NCI-H446 (cell line): ENCODE measurements around the gene LDLRAD4.

Experiments
- DNase-seq, 2 experiments: peaks; one replicate each; lab custom pipeline; 2025; lab: John Stamatoyannopoulos, UW

The LDLRAD4 gene

GRCh38 chr18:13387855-13388548 is 169.4 kb downstream of the LDLRAD4 start:
- no peak for DNase-seq

GRCh38 chr18:13388586-13389490 is 170.3 kb downstream of the LDLRAD4 start:
- DNase-seq, result no peak

- no peak for DNase-seq
These were observed 171.1 kb downstream of the LDLRAD4 start for GRCh38 chr18:13389491-13390131.

- no peak for DNase-seq
These were observed 171.6 kb downstream of the LDLRAD4 start for GRCh38 chr18:13390196-13390595.

- DNase-seq, result no peak
These were observed 172.2 kb downstream of the LDLRAD4 start for GRCh38 chr18:13390711-13391110.

- DNase-seq, result no peak
These were observed 173.6 kb downstream of the LDLRAD4 start for GRCh38 chr18:13392029-13392750.

- DNase-seq, result no peak
These were observed 174.3 kb downstream of the LDLRAD4 start for GRCh38 chr18:13392899-13393298.

GRCh38 chr18:13393338-13393737 is 174.8 kb downstream of the LDLRAD4 start:
- no peak for DNase-seq

GRCh38 chr18:13394801-13395200 is 176.2 kb downstream of the LDLRAD4 start:
- no peak for DNase-seq

GRCh38 chr18:13395577-13395976 is 177.0 kb downstream of the LDLRAD4 start:
- DNase-seq, result no peak

GRCh38 chr18:13397504-13398163 is 179.1 kb downstream of the LDLRAD4 start:
- DNase-seq, result no peak

GRCh38 chr18:13398631-13399030 is 180.1 kb downstream of the LDLRAD4 start:
- DNase-seq, result no peak

GRCh38 chr18:13399511-13399910 is 181.0 kb downstream of the LDLRAD4 start:
- DNase-seq, result no peak

- no peak for DNase-seq
These were observed 182.2 kb downstream of the LDLRAD4 start for GRCh38 chr18:13400636-13401315.

- DNase-seq, result no peak
These were observed 182.8 kb downstream of the LDLRAD4 start for GRCh38 chr18:13401404-13401803.

GRCh38 chr18:13401826-13402225 is 183.3 kb downstream of the LDLRAD4 start:
- DNase-seq, result no peak

GRCh38 chr18:13403786-13404549 is 185.4 kb downstream of the LDLRAD4 start:
- DNase-seq, result no peak

GRCh38 chr18:13405305-13406038 is 186.9 kb downstream of the LDLRAD4 start:
- DNase-seq, result no peak

GRCh38 chr18:13406049-13406615 is 187.6 kb downstream of the LDLRAD4 start:
- no peak for DNase-seq
